Stimulated activated naive B cell treated with anti-CD40 and anti-IgM and Interleukin-4, amounts not matched to agents 10 μg/mL and 1 μg/mL and 100 μg/mL, for 72 hours (primary cell): ENCODE measurements around the gene FGG.

Source experiments
- ATAC-seq, 2 donors: fragments of 150-1000 bp; cut with Tn5 transposase; replicated peaks; 2 replicates each; pipeline ENCODE4 v1.10.0; 2021; ENCODE audit warnings: moderate library complexity in 1 of 2
- DNase-seq: peaks from one replicate; pipeline ENCODE4 v3.0.0; 2021
- H3K27ac Mint-ChIP-seq: one replicate; pipeline ENCODE4 v1.8.0; 2022; ENCODE audit warnings: mild to moderate bottlenecking, mixed read lengths
- H3K27me3 Mint-ChIP-seq, 2 donors: one replicate each; pipeline ENCODE4 v1.8.0; 2022; ENCODE audit warnings: mixed read lengths in 2 of 2
- H3K36me3 Mint-ChIP-seq, 2 donors: one replicate each; pipeline ENCODE4 v1.8.0; 2022; ENCODE audit warnings: mixed read lengths in 2 of 2, mild to moderate bottlenecking in 1 of 2
- H3K4me1 Mint-ChIP-seq, 2 donors: one replicate each; pipeline ENCODE4 v1.8.0; 2022; ENCODE audit warnings: mixed read lengths in 2 of 2, mild to moderate bottlenecking in 1 of 2
- H3K4me3 Mint-ChIP-seq, 2 donors: one replicate each; pipeline ENCODE4 v1.8.0; 2022; ENCODE audit warnings: mild to moderate bottlenecking in 2 of 2, mixed read lengths in 2 of 2, moderate library complexity in 1 of 2
- H3K9me3 Mint-ChIP-seq, 2 donors: one replicate each; pipeline ENCODE4 v1.8.0; 2022; ENCODE audit warnings: mixed read lengths in 2 of 2, mild to moderate bottlenecking in 1 of 2

Gene FGG

DNA sequence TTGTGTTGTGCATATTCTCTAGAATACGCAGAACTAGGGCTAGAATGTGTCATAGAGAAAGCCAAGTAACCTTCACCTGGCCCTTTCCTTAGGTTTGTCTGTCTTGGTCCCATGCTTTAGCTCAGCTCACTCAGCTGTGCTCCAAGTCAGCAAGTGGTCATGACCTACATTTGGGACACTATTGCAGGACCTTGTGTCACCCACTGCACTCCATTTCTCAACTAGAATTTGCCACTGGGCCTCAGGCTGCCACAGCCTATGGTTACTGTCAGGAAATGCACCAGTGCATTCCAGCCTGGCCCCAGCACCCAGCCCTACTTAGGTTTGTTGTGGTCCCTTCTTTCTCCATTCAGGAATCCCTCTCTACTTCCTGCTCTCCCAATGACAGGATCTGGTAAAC is 7.7 kb upstream of the FGG start:
- no peak overlapping the region for H3K27ac Mint-ChIP-seq
- no peaks in the 10 kb centered on the region for H3K36me3 Mint-ChIP-seq
- peaks cover 0 to 2% of the 10 kb centered on the region in 2 donors for H3K9me3 Mint-ChIP-seq
- DNase-seq, result no peak
- peaks cover 10 to 12% of the 10 kb centered on the region in 2 donors for H3K4me1 Mint-ChIP-seq
- H3K4me3 Mint-ChIP-seq, result no peak overlapping the region
- no peak for ATAC-seq
- H3K27me3 Mint-ChIP-seq, result peaks cover 5 to 14% of the 10 kb centered on the region in 2 donors

DNA sequence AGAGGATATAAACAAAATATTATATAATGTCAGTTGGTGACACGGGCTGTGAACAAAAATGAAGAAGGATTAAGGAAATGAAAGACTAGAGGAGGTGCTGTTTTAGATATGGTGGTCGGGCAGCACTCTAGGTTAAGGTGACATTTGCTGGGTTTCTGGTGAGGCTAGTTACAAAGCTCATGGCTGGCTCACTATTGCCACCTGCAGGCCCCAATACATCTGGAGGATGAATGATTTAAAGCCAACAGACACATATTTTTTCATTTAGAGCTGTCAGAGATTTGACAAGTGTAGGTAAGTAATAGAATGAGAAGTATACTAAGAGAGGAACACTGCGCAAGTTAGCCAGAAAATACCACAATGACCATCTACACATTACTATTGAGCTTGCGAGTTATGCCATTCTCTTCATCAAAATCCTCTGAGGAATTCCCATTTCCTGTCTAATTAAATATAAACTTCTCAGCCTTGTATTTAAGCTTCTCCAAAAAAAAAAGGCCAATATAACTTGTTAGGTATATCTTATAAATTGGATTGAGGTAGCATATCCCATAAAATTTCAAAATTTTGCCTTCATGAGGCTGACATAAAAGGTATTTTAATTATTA is 6.4 kb upstream of the FGG start:
- no peaks in the 10 kb centered on the region for H3K36me3 Mint-ChIP-seq
- DNase-seq, result peak; percentile 51
- peak; percentile 89 to 90 for ATAC-seq
- no peak overlapping the region for H3K4me3 Mint-ChIP-seq
- peaks cover 10 to 12% of the 10 kb centered on the region in 2 donors for H3K4me1 Mint-ChIP-seq
- H3K27ac Mint-ChIP-seq, result no peak overlapping the region
- peaks cover 0 to 2% of the 10 kb centered on the region in 2 donors for H3K9me3 Mint-ChIP-seq
- peaks cover 3 to 5% of the 10 kb centered on the region in 2 donors for H3K27me3 Mint-ChIP-seq

DNA sequence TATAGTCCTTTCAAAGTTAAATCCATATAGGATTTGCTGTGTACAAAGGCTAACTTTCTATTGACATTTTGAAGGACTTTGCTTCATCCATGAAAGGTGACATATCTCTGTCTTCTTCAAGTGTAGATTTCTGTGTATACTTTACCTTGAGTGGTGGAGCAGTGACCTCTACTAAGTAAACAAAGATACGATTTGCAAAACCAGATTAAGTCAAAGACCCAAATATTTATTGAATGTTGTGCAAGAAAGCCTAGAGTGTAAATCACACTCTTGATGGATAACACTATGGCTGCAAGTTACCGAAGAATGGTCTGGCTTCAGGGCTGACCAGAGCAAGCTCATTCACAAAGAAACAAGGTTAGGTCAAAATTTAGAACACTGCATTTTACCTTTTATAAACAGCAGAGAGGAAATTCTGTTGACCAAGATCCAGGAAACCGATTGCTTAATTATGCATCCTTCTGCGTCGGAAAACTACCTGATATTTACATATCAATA is 5.4 kb upstream of the FGG start:
- H3K4me1 Mint-ChIP-seq, result peaks cover 10 to 12% of the 10 kb centered on the region in 2 donors
- no peaks in the 10 kb centered on the region for H3K36me3 Mint-ChIP-seq
- H3K9me3 Mint-ChIP-seq, result peaks cover 0 to 2% of the 10 kb centered on the region in 2 donors
- no peak for ATAC-seq
- H3K4me3 Mint-ChIP-seq, result no peak overlapping the region
- no peak for DNase-seq
- no peak overlapping the region for H3K27ac Mint-ChIP-seq
- H3K27me3 Mint-ChIP-seq, result no peaks in the 10 kb centered on the region

DNA sequence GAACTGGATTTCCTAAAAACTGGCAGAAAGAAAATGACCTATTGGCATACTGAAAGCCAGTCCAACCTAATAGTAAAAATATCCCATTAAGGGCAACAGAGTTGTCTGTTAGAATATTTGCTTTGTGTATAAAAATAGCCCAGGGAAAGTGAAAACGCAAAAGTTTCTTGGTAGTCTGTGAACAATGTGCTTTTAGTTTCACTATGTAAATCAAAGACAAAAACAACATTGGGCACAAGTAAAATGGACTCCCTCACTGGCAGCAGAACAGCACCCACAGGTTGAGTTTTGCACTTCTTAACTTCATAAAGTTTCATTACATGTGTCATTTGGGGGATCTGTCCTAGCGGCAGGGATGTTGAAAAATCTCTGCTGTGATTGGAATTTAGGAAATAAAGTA is 4.3 kb upstream of the FGG start:
- ATAC-seq, result peak; percentile 66 to 81
- H3K4me3 Mint-ChIP-seq, result peak overlapping the region in 1 of 2 donors; percentile 15
- H3K27me3 Mint-ChIP-seq, result no peaks in the 10 kb centered on the region
- peak overlapping the region; percentile 26 for H3K27ac Mint-ChIP-seq
- H3K36me3 Mint-ChIP-seq, result no peaks in the 10 kb centered on the region
- no peak for DNase-seq
- peaks cover 0 to 2% of the 10 kb centered on the region in 2 donors for H3K9me3 Mint-ChIP-seq
- H3K4me1 Mint-ChIP-seq, result peaks cover 10 to 12% of the 10 kb centered on the region in 2 donors

DNA sequence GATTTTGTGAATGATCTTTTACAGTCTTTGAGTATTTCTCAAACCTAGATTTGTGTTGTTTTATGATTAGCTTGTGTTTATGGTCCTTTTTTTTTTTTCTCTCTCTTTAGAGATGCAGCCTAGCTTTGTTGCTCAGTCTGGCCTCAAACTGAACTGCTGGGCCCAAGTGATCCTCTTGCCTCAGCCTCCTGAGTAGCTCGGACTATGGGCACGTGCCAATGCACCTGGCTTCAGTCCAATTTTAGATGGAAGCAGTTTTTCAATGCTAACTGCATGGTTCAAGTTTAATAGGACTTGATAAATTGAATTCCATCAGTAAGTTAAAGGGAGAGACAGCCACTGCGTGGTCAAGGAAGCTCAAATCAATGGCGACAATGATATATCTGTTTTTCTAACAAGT is 3.8 kb upstream of the FGG start:
- ATAC-seq, result no peak

DNA sequence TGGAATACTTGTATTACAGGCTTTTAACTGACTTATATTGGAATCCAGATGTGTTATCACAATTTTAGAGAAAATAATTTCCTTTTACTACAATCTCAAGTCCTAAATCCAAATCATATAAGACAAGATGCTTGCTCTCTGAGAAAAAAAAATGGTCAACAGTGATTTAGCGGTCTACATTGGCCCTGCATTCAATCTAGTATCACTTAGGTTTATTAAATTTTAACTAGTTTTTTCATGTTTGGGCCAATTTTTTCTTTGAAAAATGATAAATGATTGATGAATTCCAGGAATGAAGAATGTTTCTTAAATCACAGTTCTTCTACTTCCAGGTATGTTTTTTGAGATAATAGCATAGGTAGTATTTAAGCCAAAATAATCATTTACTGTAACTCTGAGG is 2.8 kb upstream of the FGG start:
- H3K4me1 Mint-ChIP-seq, result peaks cover 10 to 12% of the 10 kb centered on the region in 2 donors
- DNase-seq (no peak), ATAC-seq (no peak)
- H3K9me3 Mint-ChIP-seq, result peaks cover 0 to 2% of the 10 kb centered on the region in 2 donors
- no peaks in the 10 kb centered on the region for H3K27me3 Mint-ChIP-seq
- H3K36me3 Mint-ChIP-seq, result no peaks in the 10 kb centered on the region
- H3K27ac Mint-ChIP-seq, result no peak overlapping the region
- no peak overlapping the region for H3K4me3 Mint-ChIP-seq

More for the DNA sequence above, 3.8 kb upstream of the FGG start:
- Mint-ChIP-seq H3K27ac (peak overlapping the region; percentile 14), H3K36me3 (no peaks in the 10 kb centered on the region), H3K4me3 (peak overlapping the region in 1 of 2 donors; percentile 16), H3K9me3 (peaks cover 0 to 2% of the 10 kb centered on the region in 2 donors), H3K4me1 (peaks cover 10 to 12% of the 10 kb centered on the region in 2 donors), H3K27me3 (no peaks in the 10 kb centered on the region)
- DNase-seq, result no peak

DNA sequence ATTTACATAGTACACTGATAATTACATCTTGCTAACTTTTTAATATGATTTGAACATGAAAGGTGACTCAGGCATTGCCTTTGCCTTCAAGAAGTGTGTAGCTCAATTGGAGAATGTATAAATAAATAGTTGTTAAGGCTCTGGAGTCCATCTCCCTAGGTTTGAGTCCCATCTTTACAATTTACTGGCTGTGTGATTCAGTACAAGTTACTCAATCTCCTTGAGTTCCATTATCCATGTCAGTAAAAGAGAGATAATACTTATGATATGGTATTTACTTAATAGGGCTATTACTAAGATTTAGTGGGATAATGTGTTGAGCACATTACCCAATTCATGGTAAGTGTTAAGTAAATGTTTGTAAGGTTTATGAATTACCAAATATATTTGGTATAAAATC is 1.9 kb upstream of the FGG start:
- Mint-ChIP-seq H3K9me3 (peaks cover 0 to 2% of the 10 kb centered on the region in 2 donors), H3K27me3 (peaks cover 0 to 1% of the 10 kb centered on the region in 2 donors), H3K36me3 (no peaks in the 10 kb centered on the region), H3K27ac (no peak overlapping the region), H3K4me1 (peaks cover 10 to 12% of the 10 kb centered on the region in 2 donors), H3K4me3 (no peak overlapping the region)
- DNase-seq, result no peak
- no peak for ATAC-seq

DNA sequence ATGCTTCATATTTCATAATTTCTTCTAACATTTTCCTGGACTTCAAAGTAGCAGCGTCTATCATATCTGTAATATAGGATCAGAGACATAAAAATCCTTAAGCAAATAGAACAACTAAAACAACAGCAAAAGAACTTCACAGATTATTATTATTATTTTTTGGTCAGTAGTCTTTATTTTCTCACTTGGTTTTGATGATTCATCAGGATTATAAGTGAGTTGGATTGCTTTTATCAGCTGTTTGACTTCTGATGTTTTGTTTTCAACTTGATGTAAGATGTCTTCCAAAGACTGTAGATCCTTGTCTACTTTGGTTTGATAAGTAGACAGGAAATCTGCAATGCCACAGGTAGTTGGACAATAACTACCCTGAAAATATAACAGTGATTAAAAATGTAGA is 623 bp downstream of the FGG start:
- Mint-ChIP-seq H3K4me1 (peaks cover 4 to 8% of the 10 kb centered on the region in 2 donors), H3K36me3 (no peaks in the 10 kb centered on the region), H3K4me3 (no peak overlapping the region), H3K9me3 (peaks cover 0 to under 1% of the 10 kb centered on the region in 2 donors), H3K27ac (no peak overlapping the region), H3K27me3 (peaks cover 8 to 11% of the 10 kb centered on the region in 2 donors)
- no peak for ATAC-seq
- DNase-seq, result no peak

DNA sequence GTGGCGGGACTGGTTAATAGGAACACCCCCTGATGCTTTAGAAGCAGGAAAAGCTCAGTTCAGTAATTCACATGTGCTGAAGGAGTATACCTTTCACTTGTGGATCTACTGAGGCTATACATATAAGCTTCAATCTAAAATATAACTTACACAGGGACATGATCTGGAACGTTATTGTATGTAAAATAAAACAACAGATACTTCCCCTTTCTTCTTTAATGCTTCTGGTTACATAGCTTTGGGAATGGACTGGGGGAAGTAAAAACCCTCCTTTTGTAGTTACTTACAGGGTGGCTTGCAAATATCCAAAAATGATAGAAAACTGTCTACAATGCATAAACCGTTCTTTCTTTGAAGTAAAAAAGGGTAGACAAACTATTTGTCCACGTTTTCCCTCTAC is 1.9 kb downstream of the FGG start:
- peaks cover 12% of the 10 kb centered on the region in 2 donors for H3K27me3 Mint-ChIP-seq
- no peaks in the 10 kb centered on the region for H3K4me1 Mint-ChIP-seq
- H3K4me3 Mint-ChIP-seq, result no peak overlapping the region
- ATAC-seq (no peak), DNase-seq (no peak)
- no peak overlapping the region for H3K27ac Mint-ChIP-seq
- no peaks in the 10 kb centered on the region for H3K36me3 Mint-ChIP-seq
- H3K9me3 Mint-ChIP-seq, result no peaks in the 10 kb centered on the region

DNA sequence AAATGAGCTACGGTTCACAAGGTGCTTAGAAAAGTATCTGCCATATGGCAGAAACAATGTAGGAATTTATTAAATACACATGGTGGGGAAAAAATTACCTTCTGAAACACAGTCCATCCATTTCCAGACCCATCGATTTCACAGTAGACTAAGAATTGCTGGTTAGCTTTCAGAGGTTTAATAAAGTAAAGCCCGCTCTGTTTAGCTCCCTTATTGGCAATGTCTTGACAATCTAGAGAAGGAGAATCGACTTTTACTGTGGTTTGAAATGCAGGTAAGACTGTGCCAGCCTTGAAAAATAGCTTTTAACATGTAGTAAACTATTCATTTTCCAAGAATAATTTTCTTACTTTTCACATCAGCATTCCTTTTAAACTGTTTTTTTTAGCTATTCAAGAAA is 2.9 kb downstream of the FGG start:
- Mint-ChIP-seq H3K27me3 (peaks cover 22% of the 10 kb centered on the region in 2 donors), H3K27ac (no peak overlapping the region), H3K4me3 (no peak overlapping the region), H3K36me3 (no peaks in the 10 kb centered on the region), H3K4me1 (no peaks in the 10 kb centered on the region), H3K9me3 (no peaks in the 10 kb centered on the region)
- ATAC-seq, result no peak
- DNase-seq, result no peak

DNA sequence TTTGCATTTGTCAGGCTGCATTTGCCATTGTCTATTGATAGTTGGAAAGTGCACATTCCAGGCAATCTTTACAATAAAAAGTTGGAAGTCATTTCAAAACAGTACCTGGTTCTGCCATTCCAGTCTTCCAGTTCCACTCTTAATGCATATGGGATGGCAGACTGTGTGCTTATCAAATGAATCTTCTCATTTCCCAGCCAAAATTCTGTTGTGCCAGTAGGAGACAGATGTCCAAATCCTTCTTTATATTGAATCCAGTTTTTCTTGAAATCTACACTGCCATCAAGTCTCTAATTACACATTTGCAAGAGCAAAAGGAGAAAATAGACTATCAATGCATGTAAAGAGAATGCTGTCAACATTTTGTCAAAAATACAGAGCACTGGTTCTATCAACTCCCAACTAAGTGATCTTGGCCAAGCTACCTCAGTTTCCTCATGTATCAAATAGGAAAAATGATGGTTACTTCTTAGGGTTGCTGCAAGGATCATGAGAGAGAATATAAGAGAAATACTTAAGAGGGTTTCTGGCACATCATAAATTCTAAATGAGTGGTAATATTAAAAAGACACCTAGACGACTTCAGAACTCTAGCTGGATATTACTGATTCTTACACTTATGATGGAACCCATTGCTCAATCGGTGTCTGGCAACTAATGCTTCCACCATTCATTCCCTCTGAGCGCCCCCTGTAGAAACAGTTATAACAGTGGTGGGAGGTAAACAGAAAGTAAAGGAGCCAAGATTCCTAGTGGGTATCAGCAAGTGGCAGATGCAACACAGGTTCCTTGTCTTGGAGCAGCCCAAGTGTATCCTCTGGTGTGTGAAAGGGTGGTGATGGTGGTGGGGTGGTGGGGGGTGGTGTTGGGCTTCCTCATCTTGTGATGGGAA is 3.8 kb downstream of the FGG start:
- H3K4me3 Mint-ChIP-seq, result no peak overlapping the region
- peaks cover 22% of the 10 kb centered on the region in 2 donors for H3K27me3 Mint-ChIP-seq

DNA sequence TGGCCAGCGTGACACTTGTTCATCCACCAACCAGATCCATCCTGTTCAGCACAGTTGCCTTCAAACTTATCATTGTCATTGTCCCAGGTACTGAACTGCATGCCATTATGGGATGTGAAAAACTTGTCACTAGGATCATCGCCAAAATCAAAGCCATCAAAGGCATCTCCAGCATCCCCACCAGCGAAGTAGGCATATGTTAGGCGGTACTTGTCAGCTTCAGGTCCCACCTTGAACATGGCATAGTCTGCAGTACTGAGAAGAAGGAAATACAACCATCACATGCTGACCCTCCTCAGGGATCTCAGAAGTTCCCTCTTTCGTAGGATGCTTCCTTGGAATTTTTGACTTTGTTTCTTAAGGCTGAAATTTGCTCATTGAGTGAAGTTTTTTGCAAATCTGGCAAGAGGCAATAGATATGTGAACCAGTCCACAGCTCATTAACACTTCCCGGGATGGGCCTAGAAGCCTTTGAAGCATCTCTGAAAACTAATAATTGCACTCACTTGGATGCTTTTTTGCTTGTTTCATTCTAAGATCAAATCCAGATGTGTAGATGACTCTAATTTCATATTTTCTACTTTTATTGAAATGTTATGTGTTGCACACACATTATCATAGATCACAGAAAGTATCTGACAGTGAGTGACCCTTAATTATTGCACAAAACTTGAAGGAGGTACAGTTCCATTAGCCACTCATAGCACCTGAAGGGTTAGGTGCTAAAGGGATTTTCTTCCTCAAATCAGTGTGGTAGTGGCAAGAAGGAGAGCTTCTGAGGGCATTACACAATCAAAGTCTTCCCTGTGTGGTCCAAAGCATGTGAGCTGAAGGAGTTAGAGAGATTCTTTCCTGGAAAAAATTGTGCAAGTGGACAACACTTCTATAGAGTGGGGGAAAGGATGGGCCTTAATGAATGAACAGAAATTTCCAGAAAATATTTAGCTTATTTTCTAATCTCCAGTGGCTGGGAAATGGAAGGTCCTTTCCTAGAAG is 5.4 kb downstream of the FGG start:
- Mint-ChIP-seq H3K4me3 (no peak overlapping the region), H3K4me1 (no peaks in the 10 kb centered on the region), H3K27me3 (peaks cover 22 to 27% of the 10 kb centered on the region in 2 donors), H3K9me3 (no peaks in the 10 kb centered on the region), H3K27ac (no peak overlapping the region), H3K36me3 (no peaks in the 10 kb centered on the region)
- DNase-seq (no peak), ATAC-seq (no peak)

More for the DNA sequence above, 3.8 kb downstream of the FGG start:
- Mint-ChIP-seq H3K36me3 (no peaks in the 10 kb centered on the region), H3K27ac (no peak overlapping the region), H3K4me1 (no peaks in the 10 kb centered on the region), H3K9me3 (no peaks in the 10 kb centered on the region)
- no peak for ATAC-seq
- DNase-seq, result no peak

DNA sequence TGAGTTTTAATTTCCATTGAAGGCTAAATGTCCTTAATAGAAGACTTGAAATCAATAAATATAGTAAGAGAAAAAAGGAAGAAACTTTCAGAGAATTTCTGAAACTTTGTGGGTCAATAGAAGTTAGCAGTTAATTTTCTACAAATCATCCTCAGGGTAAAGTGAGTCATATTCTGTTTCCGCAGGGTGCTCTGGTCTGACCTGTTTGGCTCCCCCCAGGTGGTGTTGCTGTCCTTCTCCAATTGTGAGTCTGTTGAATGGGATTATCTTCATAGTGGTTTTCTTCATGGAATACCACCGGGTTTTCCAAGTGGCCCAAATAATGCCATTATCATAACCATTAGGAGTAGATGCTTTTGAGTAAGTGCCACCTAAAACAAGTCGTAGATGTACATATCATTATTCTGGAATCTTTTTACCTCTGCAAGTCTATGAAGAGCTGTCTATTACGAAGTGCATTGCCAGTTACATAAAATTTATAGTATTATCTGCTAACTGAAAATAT is 7.7 kb downstream of the FGG start:
- Mint-ChIP-seq H3K27me3 (peaks cover 22 to 33% of the 10 kb centered on the region in 2 donors), H3K9me3 (no peaks in the 10 kb centered on the region), H3K36me3 (no peaks in the 10 kb centered on the region), H3K4me3 (no peak overlapping the region), H3K4me1 (no peaks in the 10 kb centered on the region), H3K27ac (no peak overlapping the region)
- ATAC-seq, result no peak
- DNase-seq, result no peak
